Astrocyte (in vitro differentiated cells and primary cell): ENCODE data around the gene OLFM3.

ENCODE experiments used
- EZH2 ChIP-seq: IDR thresholded peaks from 2 replicates; pipeline ENCODE4 v1.6.1; 2012; ENCODE audit warnings: mild to moderate bottlenecking, low read length, inconsistent platforms; ENCODE audit not compliant: insufficient read depth
- TF ChIP-seq, protein P1 (sequence below): IDR thresholded peaks from 2 replicates; pipeline ENCODE4 v1.5.1; 2011; ENCODE audit warnings: low read depth, mild to moderate bottlenecking, inconsistent platforms, low read length, moderate library complexity; ENCODE audit not compliant: insufficient read depth

DNA sequence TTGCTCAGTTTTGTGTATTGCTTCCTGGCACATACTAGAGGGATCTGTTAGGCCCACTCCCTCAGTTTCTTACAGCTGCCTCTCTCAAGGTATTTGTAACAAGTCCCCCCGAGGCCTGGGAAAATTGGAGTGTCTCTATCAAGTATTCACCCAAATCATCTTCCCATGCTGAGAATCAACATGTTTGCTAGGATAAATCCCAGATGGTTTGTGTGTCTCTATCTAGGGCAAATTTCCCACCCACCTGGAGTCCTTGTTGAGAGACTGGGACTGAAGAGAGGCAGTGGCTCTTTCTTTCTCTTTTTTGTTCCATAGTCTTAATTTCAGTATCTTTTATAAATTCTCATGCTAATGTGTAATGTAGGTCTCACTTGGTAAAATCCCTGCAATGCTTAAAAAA is 58.0 kb downstream of the OLFM3 start:
- no peak for TF ChIP-seq EZH2
- TF ChIP-seq, protein P1, sequence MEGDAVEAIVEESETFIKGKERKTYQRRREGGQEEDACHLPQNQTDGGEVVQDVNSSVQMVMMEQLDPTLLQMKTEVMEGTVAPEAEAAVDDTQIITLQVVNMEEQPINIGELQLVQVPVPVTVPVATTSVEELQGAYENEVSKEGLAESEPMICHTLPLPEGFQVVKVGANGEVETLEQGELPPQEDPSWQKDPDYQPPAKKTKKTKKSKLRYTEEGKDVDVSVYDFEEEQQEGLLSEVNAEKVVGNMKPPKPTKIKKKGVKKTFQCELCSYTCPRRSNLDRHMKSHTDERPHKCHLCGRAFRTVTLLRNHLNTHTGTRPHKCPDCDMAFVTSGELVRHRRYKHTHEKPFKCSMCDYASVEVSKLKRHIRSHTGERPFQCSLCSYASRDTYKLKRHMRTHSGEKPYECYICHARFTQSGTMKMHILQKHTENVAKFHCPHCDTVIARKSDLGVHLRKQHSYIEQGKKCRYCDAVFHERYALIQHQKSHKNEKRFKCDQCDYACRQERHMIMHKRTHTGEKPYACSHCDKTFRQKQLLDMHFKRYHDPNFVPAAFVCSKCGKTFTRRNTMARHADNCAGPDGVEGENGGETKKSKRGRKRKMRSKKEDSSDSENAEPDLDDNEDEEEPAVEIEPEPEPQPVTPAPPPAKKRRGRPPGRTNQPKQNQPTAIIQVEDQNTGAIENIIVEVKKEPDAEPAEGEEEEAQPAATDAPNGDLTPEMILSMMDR = no peak
